Dedifferentiated amniotic fluid mesenchymal stem cell (primary cell): ENCODE data around the gene BCL2.
"Not testable (repeated sequence)": the region's sequence is repeated elsewhere in the genome, so short reads cannot be mapped to it uniquely, and the experiment has no call there.

Experiments
- DNase-seq: peaks from one replicate; pipeline ENCODE4 v3.0.0-alpha.2; 2016; ENCODE audit errors: extremely low spot score

Gene BCL2

DNA sequence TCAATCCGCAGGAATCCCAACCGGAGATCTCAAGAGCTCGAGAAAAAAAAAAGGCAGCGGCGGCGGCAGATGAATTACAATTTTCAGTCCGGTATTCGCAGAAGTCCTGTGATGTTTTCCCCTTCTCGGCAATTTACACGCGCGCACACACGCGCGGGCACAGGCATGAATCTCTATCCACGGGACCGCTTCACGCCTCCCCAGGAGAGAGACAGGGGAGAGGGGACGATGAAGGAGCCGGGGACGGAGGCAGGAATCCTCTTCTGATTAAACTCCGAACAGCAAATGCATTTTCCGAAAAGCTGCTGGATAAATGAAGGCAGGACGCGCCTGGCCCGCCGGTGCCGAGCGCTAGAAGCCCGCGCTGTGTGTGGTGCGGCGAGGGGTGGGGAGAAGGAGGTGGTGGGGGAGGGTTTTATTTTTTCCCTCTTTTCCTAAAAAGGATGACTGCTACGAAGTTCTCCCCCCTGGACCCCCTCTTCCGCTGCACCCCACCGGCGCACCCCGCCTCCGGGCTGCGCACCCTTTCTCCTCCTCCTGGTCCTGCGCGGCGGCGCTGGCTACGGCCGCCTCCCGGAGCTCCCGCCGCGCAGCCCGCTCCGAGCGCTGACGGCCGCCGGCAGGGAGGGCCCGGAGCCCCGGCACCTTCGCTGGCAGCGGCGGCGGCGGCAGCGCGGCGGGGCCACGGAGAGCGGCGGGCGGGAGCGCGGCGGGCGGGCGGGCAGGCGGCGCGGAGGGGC, at the start of gene BCL2:
BCL2 (minus strand) TSS at position 387 of the 740 bp plus-strand sequence.
- DNase-seq, result peak; percentile 41

- no peak for DNase-seq
Observed at GRCh38 chr18:63368611-63369010, 49.0 kb upstream of the BCL2 start.

GRCh38 chr18:63367053-63367953, 47.7 kb upstream of the BCL2 start, which contains the start of gene KDSR:
Gene KDSR, minus strand, starts transcription at chr18:63367206. Its CDS starts 88 bp downstream, at chr18:63367118.
- DNase-seq, result peak; percentile 99

GRCh38 chr18:63366213-63367052, 46.9 kb upstream of the BCL2 start:
- peak; percentile 49 for DNase-seq

- DNase-seq, result no peak
Observed at GRCh38 chr18:63365876-63366212, 46.3 kb upstream of the BCL2 start.

DNA sequence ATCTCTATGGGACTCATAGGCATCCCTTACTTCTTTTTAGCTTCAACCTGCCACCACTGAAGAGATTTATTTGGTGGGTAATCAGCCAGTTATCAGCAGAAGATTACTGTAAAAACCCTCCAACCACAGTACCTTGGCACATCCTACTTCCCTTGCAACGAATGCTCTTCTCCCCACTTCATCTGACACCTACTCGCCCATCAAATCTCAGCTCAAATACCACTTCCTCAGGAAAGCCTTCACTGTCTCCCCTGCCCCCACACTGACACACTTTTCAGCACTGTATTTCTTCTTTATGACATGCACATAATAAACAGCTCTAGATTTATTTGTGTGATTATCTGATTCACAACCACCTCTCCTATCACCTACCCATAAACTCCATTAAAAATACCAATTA, 44.4 kb upstream of the BCL2 start:
- DNase-seq, result no peak

- not testable (repeated sequence) for DNase-seq
Observed at GRCh38 chr18:63363420-63363819, 43.9 kb upstream of the BCL2 start.

DNA sequence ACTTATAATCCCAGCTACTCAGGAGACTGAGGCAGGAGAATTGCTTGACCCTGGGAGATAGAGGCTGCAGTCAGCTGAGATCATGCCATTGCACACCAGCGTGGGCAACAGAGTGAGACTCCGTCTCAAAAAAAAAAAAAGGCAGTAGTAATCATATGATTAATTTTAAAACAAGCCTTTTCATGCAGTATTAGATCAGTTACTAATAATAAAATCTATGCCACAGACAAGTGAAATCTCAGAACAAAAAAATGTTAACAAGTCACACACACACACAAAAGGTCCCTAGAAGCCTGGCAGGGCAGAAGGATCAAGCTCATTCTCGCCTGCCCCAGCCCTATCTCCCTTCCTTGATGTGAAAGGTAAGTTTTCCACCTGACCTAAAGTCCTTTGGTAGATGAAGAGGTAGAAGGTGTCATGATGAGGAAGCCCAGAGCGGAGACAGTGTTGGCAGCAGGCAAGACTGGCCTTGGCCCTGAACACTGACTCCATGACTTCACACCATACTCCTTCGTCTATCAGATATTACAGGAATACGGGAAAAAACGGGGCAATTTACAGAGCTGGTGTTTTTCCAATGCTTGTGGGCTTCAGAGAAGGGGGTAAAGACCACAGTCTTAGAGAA, 36.8 kb upstream of the BCL2 start:
- DNase-seq, result no peak

- DNase-seq, result no peak
Observed at GRCh38 chr18:63350230-63350629, 30.7 kb upstream of the BCL2 start.

DNA sequence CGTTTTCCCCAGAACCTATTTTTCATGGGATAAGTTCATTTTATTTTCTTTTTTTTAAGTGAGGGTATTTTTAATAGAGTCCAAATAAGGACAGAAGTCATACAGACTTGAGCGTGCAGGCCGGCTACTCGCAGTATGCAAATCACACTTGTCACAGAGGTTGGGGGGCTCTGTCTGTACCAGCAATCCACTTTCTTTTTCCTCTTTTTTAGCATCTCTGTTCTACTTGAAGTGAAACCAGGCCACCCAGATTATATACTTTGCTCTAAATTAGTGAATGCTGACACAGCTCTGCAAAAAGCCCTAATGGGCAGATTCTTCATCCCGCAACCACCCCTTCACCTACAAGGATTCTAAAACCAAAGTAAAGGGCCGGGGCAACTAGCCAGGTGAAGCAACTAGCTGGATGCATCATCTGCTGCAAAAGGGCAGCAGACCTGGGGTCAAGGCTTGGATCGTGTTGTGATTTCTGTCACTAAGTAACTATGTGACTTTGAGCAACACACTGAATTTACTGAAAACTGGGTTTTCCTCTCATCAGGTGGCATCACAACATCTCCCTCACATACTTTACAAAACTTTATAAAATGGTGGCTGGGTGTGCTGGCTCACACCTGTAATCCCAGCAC, 29.1 kb upstream of the BCL2 start:
- no peak for DNase-seq

GRCh38 chr18:63346480-63347183, 27.1 kb upstream of the BCL2 start:
- DNase-seq, result no peak

DNA sequence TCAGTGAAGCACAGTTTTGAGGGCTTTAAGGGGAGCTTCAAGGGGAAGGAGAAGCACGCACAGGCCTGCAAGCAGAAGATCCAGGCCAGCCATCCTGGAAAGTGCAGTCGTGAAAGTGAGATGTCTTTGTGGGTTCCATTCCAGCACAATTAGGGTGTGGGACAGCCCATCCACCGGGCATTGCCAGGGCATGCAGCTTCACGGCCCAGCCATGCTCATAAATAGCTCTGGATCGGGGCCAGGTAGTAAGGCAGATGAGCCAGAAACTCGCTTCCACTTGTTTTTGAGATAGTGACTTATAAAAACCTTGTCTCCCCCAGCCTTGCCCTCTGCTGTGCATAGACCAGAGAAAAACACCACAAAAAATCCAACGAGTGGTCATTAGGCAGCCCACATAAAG, 26.5 kb upstream of the BCL2 start:
- no peak for DNase-seq

GRCh38 chr18:63344918-63345317, 25.3 kb upstream of the BCL2 start:
- no peak for DNase-seq

- DNase-seq, result no peak
Observed at GRCh38 chr18:63344263-63344662, 24.7 kb upstream of the BCL2 start.

GRCh38 chr18:63342206-63342605, 22.6 kb upstream of the BCL2 start:
- DNase-seq, result no peak

DNA sequence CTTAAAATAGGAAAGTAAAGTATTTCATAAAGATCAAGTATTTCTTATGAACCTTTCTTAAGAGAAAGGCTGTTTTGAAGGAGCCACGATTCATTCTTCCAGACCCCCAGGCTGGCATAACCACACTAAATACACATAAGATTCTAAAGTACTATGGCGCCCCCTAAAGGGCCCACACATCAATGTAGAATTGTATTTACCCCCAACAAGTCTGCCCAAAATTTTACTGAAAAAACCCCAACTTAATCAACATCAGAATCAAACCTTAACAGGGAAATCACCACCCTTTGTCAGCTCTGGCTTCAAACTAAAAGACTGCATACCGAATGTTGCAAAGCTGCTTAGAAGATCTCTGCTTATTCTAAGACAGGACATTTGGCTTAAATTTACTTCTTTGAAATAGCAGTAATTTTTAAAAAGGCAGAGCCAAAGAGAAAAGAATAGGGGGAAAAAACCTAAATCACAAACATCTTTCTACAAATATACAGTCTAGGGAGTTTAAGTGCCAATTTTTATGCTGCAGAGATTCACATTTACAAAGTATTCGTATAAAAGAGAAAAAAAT, 20.4 kb upstream of the BCL2 start:
- peak; percentile 32 for DNase-seq

GRCh38 chr18:63336366-63337099, 17.0 kb upstream of the BCL2 start:
- DNase-seq, result peak; percentile 92

- DNase-seq, result no peak
Observed at GRCh38 chr18:63331105-63331504, 11.5 kb upstream of the BCL2 start.

- no peak for DNase-seq
Observed at GRCh38 chr18:63329431-63330145, 10.0 kb upstream of the BCL2 start.
